ENCODE data around the gene PDE6B.

The PDE6B gene

DNA sequence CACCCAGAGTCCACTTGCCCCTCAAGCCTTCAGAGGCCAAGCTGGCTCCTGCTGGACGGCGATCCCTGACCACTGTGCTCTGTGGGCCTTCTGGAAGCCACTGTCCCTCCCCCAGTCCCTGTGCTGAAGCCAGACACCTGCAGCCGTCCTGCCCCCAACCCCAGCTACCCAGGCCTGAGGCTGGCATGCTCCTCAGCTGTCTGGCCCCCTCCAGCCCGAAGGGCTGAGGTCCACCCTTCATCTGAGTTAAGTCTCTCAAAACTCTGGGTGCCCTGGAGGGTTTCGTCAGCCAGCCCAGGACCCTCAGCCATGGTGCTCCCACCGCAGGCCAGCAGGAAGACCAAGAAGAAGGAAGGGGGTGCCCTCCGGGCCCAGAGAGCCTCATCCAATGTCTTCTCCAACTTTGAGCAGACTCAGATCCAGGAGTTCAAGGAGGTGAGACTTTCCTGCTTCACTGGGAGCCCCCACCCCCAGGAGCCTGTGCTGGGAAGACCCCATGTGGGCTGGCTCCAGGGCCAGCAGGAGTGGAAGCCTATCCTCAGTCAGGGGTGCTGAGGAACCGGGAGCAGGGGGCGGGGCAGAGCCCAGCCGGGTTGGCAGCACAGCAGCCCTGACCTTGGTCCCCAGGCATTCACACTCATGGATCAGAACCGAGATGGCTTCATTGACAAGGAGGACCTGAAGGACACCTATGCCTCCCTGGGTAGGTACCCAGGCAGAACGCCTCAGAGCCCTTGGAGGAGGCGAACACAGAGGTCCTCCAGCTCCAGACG is 53.1 kb downstream of the PDE6B start:
- DNase-seq (ENCODE audit: low read depth, low spot score) = no peak
- no peak overlapping the region for H3K4me3 ChIP-seq (ENCODE audit: low read length)

DNA sequence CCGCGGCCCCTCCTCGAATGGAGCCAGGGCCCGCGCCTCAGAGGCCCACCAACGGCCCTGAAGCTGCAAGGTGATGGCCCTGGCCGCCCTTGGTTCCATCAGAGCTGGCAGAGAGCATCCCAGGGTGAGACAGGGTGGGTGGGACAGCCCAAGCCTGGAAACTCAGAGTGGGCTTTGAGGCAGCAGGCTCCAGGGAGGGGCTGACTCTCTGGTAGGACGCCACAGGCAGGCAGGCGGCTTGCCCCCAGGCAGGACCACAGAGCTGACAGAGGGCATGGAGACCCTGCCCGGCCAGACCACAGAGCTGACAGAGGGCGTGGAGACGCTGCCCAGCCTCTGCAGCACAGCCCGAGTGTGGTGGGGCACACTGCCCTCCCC is 53.7 kb downstream of the PDE6B start:
- H3K4me3 ChIP-seq (ENCODE audit: low read length) = no peak overlapping the region
- no peak for DNase-seq (ENCODE audit: low read depth, low spot score)

DNA sequence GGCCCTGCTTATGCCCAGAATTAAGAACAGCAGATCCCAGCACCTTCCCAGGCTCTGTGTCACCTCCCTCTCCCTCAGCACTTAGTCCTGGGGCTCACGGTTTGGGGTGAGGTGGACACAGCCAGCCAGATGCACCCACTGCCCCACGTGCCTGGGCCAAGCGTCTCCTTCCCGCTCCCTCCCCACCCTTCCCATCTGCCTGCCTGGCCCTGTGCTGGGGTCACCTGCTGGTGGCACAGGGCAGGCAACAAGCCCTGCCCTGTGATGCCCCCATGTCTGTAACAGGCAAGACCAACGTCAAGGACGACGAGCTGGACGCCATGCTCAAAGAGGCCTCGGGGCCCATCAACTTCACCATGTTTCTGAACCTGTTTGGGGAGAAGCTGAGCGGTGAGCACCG is 54.3 kb downstream of the PDE6B start:
- no peak for DNase-seq (ENCODE audit: low read depth, low spot score)
- H3K4me3 ChIP-seq (ENCODE audit: low read length) = no peak overlapping the region

DNA sequence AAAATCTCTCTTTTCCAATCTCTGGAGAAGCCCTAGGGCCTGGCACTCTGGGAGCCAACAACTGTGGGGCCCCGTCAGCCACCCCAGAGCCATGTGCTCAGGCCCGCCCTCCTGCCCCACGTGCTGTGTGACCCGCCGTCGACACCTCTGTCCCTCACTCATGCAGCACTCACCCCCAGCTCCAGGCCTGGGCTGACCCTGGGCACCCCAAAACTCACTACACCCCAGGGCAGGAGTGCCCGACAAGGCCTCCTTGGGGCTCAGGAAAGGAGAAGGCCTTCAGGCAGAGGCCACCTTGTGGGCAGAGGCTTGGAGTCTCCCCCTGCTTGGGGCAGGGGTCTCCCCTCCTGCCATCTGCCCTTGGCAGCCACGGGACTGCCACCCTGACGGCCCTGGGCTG is 54.7 kb downstream of the PDE6B start:
- H3K4me3 ChIP-seq (ENCODE audit: low read length) = no peak overlapping the region
- no peak for DNase-seq (ENCODE audit: low read depth, low spot score)

DNA sequence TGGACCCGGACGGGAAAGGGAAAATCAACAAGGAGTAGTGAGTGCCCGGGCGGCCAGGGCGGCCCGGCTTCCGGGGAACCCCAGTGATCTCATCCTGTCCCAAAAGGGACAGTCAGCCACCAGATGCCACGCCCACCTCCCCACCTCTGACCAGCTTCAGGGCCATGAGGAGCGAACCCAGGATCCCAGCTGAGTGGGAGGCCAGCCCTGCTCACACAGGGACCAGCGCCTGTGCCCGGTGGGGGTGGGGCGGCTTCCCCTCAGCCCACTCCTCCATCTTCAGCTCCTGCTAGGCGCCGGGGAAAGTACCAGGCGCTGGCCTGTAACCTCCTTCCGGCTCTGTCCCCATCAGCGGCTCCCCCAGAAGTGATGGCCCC is 55.2 kb downstream of the PDE6B start:
- H3K4me3 ChIP-seq (ENCODE audit: low read length) = no peak overlapping the region

DNA sequence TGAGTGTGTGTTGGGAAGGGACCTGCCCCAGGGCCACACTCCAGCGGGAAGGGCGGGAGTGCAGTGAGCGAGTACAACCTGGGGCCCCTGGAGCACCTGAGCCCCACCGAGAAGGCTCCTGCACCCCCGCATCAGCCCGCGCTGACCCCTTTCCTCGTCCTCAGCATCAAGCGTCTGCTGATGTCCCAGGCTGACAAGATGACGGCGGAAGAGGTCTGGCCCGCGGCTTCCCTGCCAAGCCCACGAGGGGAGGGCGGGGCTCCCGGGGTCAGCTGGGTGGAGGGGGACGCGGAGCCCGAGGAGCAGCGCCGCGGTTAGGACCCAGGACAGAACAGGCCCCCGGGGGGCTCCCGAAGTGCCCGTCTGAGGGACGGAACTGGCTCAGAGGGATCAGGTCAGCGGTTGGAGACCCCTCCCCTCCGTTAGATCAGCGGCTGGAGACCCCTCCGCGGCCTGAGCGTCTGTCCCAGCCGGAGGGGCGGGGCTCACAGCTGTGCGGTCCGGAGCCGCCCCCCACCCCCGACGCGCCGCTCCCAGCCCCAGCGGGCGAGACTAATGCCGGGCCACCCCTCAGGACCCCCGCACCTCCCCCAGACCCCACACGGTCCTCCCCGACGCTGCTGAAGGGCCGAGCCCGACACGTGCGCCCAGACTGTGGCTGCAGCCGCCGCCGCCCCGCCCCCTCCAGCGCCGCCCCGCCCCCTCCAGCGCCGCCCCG is 55.7 kb downstream of the PDE6B start:
- peak overlapping the region; percentile 18 for H3K4me3 ChIP-seq (ENCODE audit: low read length)
- no peak for DNase-seq (ENCODE audit: low read depth, low spot score)

More for the DNA sequence above, 55.2 kb downstream of the PDE6B start:
- no peak for DNase-seq (ENCODE audit: low read depth, low spot score)

DNA sequence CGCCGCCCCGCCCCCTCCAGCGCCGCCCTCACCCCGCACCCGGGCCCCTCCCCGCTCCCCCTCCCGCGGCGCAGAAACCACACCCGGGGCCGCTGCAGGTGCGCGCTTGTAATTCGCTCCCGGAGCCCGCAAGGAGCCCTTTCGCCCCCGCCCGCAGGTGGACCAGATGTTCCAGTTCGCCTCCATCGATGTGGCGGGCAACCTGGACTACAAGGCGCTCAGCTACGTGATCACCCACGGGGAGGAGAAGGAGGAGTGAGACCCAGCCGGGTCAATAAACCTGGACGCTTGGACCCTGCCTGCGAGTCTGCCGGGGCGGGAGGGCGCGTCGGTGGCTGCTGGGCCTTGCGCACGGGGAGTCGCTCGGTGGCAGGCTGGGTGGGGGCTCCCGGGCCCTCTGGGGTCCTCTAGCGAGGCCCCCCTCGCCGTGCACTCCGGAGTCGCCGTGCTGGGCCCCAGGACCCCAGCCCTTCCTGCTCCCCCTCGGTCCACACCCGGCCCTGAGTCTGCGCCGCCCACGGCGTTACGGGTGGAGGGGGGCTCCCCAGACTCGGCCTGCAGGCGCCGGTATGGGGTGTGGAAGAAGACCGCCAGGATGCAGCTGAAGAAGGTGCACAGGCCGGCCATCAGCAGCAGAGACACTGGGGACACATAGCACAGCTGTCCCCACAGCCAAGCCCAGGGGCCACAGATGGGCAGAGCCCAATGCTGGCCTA is 56.5 kb downstream of the PDE6B start:
- DNase-seq (ENCODE audit: low read depth, low spot score) = peak; percentile 46
- H3K4me3 ChIP-seq (ENCODE audit: low read length) = no peak overlapping the region

DNA sequence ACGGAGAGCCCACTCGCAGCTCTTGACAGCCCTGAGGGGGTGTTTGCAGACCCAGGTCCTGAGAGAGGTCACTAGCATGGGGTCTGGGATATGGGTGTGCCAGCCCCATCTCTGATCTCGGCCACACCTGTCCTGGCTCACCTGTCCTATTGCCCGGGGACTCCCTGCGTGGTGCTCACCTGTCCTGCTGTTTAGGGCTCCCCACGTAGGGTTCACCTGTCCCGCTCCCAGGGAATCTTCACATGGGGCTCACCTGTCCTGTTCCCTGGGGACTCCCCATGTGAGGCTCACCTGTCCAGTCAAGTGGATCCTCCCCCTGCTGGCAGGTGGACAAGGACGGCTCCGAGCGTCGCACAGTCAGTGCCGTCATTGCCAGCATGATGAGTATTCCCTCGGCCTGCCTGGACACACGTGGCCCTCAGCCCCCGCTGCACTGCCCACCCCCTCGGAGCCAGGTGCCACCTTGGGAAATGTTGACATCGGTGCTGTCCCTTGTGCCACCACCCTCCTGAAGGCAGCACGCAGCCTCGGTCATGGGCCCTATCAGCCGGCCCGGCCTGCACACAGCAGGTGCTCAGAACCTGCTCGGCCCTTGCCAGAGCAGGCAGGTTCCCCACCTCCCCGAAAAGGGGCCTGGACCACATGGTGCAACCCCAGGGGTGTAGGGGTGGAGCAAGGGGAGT is 57.3 kb downstream of the PDE6B start:
- no peak for DNase-seq (ENCODE audit: low read depth, low spot score)
- H3K4me3 ChIP-seq (ENCODE audit: low read length) = no peak overlapping the region

DNA sequence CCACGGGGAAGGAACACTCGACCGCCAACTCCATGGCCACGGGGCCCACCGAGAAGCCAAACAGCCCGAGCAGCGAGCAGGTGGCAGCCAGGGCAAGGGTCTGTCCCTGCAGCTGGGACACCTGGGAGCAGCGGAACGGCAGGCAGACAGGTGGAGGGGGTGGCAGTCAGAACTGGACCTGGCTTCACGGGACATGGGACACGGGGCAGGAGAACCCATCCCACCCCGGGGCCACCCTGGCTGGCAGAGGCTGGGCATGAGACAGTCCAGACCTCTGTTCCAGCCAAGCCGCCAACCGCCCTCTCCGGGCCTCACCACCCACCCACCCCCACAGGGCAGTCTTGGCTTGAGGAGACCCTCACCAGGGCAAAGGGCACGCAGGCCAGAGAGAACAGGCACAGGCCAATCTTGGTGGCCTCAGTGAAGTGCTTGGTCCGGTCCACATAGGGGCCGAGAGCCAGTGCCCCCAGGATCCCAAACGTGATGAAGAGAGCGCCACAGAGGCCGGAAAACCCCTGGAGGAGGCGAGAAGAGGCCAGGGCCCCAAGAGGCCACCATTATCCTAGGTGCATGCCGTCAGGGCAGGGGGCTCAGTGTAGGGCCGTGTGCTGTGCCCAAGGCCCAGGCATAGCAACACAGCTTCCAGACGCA is 58.0 kb downstream of the PDE6B start:
- no peak for DNase-seq (ENCODE audit: low read depth, low spot score)
- H3K4me3 ChIP-seq (ENCODE audit: low read length) = no peak overlapping the region

DNA sequence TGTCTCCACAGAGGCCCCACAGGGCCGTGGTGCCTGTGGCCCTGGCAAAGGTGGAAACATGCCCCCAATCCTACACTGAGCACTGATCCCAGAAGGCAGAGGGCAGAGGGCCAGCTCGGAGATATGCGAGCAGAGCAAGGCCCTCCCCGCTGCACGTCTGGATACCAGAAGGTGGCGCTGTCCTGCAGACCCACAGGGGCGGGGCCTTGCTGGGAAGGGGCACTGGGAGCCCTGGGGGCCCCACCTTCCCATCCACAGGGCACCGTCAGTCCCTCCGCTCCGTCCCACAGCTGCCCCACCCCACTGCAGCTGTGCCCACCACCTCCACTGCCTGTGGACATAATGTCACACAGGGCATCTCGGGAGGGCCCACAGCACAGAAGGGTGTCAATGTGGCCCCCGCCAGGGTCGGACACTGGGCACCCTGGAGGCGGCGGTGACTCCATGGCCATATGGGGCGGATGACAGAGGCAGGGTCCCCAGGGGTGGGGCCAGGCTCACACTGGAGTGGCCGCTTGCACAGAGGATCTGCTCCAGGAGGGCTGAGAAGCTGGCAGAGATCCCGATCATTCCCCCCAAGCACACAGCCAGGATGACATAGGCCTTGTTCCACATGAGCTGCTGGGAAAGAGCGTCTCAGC is 58.7 kb downstream of the PDE6B start:
- DNase-seq (ENCODE audit: low read depth, low spot score) = no peak

DNA sequence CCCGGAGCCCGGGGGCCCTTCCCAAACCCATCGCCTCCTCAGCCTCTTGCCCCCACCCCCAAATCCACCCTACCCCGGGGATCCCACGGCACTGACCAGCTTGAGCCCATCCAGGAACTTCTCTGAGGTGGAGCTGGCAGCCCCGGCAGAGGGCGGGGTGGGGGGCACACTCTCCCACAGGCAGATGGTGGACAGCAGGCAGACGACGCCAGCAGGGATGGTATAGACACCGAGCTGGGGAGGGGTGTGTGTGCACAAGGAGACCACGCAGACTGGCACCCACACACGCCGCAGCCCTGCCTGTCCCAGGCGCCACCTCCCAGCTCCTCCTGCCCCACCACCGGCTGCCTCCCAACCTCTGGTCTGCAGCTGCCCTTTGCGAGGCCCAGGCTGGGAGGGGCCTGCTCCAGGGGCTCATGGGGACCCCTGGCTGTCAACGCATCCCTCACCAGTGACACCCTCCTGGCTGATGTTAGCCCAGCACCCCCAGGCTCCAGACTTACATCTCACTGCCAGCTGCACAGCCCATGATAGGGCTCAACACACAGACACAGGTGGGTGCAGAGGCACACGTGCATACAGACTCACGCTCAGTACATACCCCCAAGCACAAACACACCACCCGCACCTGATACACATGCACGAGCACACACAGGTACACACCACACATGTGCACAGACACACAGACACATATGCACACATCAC is 59.4 kb downstream of the PDE6B start:
- DNase-seq (ENCODE audit: low read depth, low spot score) = no peak
- no peak overlapping the region for H3K4me3 ChIP-seq (ENCODE audit: low read length)

More for the DNA sequence above, 58.7 kb downstream of the PDE6B start:
- H3K4me3 ChIP-seq (ENCODE audit: low read length) = no peak overlapping the region

DNA sequence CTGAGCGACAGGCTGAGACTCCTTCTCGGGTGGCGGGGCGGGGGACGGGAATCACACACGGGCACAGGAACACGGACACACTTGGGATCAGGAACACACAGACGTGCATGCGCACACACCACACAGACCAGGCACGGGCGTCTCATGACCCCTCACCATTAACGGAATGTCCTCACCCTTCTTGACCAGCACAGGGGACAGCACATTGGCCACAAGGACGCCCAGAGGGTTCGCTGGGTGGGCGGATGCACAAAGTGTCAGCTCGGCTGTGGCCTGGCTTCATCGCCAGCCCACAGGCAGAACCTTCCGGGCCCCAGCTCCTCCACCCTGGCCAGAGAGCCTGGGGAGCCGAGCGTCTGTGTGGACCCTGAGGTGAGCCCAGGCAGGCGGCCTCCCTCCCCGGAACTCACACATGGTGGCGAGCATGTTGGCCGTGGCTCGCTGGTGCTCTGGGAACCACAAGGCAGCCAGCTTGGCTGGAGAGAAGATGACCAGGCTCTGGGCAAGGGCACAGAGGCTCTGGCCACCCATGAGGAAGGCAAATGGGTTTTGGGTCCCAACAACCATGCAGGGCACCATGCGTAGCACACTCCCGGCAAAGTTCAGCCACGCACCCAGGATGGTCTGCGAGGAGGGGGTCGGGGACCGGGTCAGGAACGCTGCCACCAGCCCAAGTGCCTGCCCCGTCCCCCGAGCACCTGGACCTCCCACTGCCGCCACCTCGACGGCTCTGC is 60.5 kb downstream of the PDE6B start:
- no peak overlapping the region for H3K4me3 ChIP-seq (ENCODE audit: low read length)
- DNase-seq (ENCODE audit: low read depth, low spot score) = no peak

DNA sequence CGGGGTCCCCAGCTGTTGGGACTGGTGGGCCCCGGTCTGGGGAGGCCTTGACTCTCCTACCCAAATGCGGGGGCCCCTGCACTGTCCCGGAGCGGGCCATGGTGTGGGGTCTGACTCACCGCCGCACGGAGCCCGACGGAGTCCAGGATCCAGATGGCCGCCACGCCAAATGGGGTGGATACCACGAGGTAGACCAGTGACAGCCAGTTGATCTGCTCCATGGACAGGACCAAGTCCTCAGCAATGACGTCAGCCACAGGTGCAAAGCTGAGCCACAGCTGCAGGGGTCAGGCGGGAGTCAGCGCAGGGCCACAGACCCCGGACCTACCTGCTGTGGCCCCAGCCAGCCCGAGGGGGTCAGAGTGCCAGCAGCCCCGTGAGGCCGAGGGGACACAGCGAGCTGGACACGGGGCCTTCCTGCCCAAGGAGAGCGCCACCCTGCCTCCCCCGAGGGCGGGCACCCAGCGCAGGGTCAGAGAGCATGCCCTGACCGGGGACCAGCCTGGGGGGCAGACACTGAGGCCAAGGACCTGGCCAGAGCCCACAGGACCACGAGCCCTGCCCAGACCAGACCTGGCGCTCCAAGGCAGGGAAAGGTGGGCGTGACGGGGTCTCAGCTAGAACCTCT is 61.2 kb downstream of the PDE6B start:
- DNase-seq (ENCODE audit: low read depth, low spot score) = no peak

DNA sequence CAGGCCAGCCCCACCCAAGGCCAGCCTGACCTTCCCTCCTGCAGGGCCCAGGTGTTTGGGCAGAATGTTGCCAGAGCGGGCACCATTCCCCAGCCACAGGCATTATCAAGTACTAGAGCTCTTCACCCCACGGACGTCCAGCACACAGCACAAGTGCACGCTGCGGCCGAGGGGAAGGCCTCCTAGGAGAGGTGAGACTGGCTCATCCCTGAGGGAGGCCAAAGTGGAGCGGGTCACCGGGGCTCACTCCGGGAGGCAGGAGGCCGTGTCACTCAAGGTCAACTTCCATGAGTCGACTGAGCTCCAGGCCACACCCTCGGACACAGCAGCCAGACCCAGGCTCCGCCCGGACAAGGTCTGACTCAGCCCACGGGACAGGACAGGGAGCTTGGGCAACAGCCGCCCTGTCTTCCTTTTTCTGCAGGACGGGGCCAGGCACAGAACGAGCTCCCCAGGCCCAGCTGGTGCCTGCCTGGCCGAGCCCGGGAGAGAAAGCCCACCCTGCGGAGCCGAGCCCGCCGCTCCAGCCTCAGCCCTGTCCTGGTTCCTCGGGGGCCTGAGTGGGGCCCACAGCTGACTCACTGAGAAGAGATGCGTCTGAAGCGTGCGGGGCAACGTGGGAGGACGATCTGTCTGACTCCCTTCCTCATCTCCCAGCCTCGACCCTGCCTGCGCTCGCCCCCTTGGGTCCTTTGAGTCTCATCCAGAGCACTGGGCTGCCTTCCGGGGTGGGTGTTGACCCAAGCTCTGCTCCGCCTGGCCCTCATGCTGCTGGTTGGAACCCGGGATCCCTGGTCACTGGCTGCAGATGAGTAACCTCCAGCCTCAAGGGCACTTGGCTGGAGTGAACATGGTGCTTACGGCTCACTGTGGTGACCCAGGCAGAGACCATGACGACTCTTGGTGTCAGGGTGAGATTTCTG is 61.9 kb downstream of the PDE6B start:
- DNase-seq (ENCODE audit: low read depth, low spot score) = no peak
- no peak overlapping the region for H3K4me3 ChIP-seq (ENCODE audit: low read length)

More for the DNA sequence above, 61.2 kb downstream of the PDE6B start:
- no peak overlapping the region for H3K4me3 ChIP-seq (ENCODE audit: low read length)

DNA sequence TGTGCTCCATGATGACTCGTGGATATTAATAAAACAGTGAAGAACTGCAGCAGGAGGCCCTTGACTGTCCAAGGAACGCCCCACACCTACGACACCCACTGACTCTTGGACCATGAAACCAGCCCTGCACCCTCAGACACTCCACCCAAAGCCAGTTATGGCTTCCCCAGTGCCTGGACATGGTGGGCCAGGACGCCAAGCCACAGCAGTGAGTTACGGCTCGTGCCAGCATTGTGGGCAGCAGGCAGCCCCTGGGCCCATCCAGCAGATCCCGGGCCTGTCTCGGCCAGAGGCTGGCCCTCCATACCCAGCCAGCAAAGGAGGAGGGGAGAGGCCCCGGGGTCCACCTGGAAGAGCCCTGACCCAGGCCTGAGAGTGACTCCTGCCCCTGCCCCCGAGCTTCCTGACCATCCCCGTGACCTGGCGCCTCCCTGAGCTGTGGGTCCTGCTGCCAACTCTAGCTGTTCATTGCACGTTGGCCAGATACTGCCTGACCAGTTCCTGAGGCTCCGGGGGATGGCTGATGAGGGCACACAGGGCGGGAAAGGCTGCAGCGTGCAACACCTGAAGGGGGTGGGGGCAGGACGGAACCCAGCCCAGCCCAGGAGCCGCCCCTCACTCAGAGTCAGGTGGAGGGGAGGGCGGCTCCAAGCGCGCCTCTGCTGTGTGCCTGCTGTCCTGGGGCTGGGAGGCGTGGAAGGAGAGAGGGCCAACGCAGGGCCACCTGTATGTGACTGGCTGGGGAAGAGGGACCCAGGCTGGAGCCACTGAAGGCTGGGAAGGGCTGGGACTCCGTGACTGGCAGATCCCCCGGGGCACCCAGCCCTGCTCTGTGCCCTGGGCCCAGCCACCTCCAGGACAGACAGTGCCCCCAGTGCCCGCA is 62.8 kb downstream of the PDE6B start:
- no peak overlapping the region for H3K4me3 ChIP-seq (ENCODE audit: low read length)
- DNase-seq (ENCODE audit: low read depth, low spot score) = no peak

All from Jurkat, Clone E6-1 (cell line).